GM19463 (cell line): Measurements from ENCODE around the gene ZFAND3.

Experiments
- ATAC-seq: cut with Tn5 transposase; IDR thresholded peaks from one replicate; pipeline ENCODE4 v1.9.1; 2021; ENCODE audit warnings: mild to moderate bottlenecking, moderate library complexity; ENCODE audit not compliant: unreplicated experiment

Gene ZFAND3

DNA sequence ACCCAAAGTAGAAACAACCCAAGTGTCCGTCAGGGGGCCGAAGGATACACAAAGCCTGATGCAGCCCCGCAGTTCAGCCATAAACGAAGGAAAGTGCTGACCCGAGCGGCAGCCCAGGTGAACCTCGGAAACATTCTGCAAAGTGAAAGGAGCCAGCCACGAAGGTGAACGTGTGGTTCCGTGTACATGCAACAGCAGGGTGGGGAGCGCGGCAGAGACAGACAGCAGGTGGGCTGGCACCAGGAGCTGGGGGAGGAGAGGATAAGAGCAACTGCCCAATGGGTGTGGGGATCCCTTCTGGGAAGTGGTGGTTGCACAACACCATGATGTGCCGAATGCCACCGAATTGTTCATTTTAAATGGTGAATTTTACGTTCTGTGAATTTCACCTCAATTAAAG, 341.8 kb downstream of the ZFAND3 start:
- ATAC-seq: no peak

DNA sequence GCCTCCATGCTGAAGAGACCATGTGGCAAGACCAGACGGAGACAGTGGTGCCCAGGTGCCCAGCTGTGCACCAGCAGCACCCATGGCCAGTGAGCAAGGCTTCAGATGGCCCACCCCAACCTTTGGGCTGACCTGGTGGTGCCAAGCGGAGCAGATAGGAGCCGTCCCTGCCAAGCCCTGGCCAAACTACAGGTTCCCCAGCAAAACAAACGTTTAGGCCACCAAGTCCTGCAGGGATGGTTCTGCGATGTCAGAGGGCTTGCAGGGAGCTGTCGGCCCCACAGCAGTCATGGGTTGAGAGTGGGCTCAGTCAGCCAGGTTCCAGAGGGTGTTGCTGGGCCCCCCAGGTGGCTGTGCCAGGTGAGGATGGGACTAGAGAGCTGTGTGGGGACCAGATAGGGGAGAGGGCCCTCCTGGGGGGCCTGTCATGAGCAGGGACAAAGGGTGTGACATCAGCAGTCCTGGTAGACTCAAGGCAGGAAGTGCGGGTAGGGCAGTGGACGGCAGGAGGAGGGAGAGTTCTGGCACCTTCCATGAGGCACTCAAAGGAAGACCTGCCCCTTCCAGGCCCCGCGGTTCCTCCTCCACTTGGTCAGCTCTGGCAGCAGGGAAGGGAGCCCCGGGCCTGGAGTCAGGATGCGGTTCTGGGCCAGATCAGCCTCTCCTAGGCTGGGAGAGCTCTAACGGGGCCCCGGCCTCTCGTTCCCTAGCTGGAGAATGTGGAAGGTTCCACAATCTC, 342.4 kb downstream of the ZFAND3 start:
- no peak for ATAC-seq

DNA sequence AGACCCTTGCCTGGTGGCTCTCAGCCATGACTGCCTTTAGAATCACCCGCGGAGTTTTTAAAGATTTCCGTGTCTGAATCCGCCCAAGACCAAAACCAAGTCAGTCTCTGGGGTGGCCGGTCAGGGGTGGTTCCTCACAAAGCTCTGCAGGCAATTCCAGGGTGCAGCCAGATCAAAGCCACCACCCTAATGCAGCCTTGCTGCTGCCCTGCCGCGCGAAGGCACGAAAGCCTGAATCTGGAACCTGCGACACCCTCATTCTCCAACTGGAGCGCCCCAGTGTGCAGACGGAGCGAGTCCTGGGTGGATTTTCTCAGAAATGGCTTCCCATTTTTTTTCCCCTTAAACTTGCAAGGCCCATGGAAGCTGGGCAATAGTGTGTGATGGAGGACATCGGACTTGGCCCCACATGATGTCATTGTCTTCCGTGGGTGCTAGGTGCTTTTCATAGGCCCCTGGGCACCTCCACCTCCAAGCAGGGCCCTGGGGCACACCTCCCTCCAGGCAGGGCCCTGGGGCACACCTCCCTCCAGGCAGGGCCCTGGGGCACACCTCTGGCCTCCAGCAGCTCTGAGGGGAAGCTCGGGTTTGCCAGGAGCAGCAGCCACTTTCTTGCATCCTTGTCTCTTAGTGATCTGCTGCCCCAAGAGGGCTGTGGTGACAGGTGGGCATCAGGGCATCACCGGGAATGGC, 343.1 kb downstream of the ZFAND3 start:
- no peak for ATAC-seq

DNA sequence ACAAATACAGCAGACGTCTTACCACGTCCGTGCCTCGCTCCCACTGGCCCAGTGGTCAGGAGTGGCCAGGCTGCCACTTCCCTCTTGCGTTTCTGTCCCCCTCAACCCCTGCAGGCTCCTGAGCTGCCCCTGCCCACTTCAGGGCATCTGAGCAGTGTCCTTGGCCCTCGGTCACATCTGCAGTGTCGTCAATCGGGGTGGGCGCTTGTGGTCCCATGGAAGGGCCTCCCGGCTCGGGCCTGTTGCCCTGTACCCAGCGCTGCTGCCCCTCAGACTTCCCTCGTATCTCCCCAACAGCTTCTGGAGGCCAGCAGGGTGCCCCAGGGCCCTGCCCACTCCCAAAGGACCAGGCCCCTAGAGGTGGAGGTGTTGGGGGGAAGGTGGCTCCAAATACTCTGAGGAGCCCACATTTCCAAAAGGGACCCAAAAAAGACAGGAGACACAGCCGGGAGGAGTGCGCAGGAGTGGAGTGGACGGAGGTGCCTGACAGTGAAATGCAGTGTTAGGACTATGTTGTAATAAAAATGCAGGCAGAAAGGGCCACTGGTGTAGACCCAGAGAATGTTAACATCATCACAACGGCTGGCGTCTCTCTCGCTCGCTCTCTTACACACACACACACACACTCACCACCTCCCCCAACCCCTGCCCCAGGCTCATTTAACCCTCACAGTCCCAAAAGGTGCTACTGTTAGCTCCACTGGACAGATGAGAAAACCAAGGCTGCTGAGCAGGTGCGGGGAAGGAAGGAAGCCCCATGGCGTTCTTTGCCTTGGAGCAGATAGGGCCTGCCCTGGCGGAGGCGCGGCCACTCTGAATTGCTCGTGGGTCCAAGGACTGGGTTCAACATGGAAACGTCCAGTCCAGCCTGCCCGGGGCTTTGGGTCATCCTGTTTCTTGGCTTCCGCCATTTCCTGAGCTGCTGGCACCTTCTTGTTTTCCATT, 343.9 kb downstream of the ZFAND3 start:
- no peak for ATAC-seq

DNA sequence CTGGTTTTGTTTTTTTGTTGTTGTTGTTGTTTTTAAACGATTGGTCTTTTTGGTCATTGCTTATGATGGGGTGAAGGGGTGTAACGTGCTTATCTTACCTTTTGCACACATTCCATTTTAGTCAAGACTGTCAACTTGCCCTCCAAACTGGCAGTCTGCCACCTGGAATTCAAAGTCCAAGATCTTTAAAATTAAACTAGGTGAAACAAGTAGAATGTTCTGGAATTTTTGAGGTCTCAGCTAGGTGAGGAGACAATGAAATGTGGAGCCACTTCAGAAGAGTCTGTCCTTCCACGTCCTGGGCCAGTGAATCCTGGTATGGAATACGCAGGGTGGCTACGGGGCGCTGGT, 344.6 kb downstream of the ZFAND3 start:
- no peak for ATAC-seq

DNA sequence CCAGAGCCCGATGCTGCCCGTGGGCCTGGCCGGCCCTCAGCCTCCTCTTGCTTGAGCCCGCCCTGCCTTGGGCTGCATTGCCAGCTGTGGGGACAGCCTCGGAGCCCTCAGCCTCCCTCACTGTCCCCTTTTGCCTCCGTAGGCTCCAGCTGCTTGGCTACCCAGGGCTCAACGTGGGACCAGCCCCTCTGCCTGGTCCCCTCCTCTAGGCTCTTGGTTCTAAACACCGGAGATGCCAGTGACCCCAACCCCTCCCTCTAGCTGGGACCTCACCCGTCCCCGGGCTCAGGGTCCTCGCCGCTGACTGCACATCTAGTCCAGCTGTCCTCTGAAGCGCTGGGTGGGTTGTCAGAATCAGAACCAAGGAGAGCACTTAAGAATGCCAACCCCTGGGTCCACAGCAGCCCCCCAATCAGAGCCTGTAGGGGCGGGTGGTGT, 345.2 kb downstream of the ZFAND3 start:
- ATAC-seq: no peak

DNA sequence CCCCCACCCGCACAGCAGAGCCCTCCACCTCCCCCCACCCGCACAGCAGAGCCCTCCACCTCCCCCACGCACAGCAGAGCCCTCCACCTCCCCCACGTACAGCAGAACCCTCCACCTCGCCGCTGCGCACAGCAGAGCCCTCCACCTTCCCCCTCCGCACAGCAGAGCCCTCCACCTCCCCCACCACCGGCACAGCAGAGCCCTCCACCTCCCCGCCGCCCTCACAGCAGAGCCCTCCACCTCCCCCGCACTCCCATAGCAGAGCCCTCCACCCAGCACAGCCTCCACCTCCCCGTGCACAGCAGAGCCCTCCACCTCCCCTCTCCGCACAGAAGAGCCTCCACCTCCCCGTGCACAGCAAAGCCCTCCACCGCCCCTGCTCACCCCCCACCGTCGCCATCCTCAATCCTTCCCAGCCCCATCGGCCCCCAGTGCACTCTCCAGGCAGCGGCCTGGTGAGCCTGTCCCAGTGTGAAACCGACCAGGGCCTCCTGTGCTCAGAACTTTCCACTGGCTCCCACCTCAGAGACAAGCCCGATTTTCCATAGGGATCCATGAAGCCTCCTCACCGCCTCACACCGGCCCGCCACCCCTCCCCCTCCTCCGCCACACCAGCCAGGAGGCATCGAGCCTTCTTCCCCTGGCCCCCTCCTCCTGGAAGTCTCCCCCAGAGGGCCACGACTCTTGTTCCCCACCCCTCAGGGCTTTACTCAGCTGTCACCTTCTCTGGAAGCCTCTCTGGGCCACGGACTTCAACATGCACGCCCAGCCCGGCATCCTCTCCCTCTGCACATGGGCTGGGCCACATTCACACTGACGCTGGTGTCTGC, 347.1 kb downstream of the ZFAND3 start:
- no peak for ATAC-seq

DNA sequence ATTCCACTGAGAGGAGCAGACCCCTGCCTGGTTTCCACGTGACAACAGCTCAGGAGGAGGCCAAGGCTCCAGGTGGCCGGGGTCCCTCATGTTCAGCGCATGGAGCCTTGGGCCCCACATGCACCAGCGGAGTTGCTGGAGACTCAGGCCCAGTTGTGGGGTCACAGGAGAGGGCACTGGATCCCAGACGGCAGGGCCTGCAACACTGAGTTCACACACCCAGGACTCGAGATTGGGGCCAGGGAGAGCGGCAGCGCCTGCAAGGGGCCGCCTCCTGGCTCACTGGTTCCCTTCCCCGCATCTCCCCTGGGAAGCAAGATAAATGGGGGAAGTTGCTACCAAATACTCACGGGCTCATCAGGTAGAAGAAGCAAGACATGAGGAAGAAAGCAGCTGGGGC, 348.1 kb downstream of the ZFAND3 start:
- no peak for ATAC-seq

DNA sequence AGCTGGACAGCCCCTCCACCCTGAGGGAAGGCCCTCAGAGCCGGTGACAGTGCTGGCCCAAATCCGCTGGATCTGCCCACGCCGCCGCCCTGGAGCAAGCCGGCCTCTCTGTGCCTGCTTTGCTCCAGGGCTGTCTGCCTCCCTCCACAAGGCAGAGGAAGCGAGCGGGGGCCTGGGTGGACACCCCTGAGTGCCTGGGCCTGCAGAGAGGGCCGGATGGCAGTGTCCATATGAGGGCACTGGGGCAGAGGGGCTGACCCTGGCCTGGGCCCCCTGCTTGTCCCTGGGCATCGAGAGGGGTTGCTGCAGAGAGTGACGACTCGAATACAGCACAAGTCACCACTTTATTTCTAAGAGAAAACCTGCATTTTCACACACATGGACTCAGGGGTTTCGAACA, 348.6 kb downstream of the ZFAND3 start:
- ATAC-seq: no peak

DNA sequence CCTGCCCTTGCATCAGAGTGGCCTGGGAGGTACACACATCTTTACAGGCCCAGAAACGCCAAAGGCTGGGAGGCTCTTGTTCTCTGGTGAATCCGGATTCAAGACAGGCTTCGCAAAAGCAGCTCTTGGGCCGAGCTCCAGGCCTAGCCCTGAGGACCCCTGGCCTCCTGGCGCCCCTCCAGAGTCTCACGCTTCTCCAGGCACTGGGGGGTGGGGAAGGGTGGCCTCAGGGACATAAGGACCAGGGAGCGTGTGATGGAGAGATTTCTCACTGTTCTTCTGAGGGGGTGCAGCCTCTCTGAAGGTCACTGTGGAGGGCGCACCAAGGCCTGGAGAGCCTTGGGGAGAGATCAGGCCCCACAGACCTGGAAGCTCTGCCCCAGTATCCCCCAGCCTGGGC, 349.2 kb downstream of the ZFAND3 start:
- no peak for ATAC-seq

DNA sequence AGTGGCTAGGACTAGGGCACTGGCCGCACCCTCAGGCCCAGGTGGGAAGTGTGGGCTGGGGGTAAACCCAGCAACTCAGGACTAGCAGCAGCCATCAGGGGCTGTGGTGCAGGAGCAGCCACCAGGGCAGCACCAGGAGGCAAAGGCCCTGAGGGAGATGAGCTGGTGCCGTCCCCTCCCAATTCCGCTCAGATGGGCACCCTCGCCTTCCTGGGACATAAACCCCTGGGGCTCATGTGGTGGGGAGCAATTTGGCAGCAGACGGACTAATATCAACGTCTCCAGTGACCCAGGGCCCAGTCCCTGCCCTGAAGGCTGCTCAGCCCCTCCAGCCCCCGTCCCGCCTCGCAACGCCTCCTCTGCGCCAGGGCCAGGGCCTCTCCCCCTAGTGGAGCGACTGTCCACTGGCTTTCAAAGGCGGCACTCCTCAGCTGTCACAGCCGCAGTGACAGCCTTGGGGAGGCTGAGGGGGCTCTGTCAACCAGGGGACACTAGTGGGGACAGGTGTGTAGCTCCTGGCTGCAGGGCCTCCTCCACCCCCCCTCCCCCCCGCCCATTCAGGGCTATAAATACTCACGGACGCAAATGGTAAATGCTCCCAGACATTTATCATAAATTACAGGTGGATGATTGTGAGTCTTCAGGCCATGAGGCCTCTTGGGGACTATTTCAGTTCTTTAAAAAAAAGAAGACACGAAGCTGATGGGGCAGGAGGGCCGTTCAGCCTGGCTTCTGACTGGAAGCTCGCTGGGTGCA, 349.9 kb downstream of the ZFAND3 start:
- ATAC-seq: no peak

DNA sequence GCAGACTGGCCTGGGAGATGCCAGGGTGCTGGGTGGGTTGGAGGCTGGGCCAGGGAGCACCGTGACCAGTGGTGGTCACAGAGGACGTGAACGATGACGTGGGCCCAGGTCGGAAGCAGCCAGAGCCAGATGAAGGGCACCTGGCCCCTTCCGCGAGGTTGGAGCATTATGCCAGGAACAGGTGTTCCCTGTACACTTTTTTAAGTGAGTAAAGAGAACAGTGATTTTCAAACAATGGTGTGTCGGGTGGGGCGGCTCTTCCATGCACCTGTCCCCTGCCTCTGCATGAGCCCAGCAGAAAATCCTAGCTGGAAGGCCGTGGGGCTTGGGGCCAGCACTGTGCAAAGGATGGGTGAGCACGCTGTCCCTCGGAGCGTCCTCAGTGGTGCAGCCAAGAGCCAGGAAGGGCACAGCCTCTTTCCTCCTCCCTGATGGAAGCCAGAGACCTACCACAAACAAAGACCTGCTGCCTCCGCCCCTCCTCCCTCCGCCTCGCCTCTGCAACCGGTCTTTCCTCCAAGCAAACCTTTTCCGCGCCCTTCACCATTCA, 350.5 kb downstream of the ZFAND3 start:
- no peak for ATAC-seq

DNA sequence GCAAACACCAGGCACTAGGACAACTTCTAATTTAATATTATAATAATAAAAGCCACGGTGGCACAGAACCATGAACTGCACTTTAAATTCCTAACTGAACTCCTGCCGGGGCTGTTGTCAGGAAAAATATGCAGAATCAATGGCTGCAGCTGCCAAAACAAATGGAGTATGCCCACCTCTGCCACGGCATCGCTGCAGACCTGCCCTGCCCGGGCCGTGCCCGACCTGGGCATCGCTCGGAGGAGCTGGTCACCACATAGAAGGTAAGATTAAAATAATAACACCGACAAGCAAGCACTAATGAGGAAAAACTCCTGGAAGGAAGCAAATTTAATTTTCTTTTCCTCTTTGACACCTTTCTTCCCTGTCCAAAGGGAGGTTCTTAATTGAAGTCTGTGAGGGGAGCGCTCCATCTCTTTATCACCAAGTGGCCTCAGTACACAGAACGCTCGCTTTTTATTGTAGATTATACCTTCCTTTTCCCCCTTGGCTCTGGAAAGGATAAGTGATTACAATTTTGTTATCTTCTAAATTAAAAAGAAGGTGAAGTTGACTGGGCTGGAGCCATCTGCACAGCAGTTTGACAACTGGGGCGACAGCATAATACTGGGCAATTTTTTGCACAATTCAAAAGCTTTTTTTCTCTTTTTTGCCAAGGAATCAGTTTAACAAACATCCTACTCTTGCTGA, 351.3 kb downstream of the ZFAND3 start:
- ATAC-seq: no peak

DNA sequence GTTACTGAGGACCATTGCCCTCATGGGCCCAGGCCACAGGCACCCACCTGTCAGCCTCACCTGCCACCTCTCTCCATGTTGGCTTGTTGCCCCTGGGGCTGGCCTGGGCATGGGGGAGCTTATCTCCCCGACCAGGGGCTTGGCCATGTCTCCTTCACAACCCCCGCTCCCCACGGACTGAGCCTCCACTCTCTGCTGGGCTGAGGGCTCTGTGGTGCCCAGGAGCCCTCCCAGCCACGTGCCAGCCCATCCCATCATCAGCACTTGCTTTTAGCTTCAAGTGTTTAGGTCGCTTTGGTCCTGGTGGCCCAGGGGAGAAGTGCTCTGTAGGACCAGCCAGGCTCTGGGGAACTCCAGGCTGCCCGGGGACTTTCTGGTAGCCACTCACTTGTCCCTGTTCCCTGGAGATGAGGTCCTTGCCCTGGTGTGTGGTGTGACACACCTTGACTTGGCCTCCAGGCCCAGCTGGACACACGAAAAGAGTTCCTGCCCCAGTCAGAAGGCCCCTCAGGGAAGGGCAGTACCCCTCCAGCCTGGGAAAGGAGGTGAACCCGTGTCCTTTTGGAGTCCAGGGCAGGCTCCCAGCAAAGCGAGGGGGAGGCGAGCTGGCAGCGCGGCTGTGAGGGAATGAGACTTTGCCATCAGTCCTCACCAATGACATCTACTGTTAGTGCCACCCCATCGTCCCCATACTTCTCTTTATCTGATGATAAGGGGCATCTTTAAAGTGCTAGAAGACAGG, 352.6 kb downstream of the ZFAND3 start:
- no peak for ATAC-seq

DNA sequence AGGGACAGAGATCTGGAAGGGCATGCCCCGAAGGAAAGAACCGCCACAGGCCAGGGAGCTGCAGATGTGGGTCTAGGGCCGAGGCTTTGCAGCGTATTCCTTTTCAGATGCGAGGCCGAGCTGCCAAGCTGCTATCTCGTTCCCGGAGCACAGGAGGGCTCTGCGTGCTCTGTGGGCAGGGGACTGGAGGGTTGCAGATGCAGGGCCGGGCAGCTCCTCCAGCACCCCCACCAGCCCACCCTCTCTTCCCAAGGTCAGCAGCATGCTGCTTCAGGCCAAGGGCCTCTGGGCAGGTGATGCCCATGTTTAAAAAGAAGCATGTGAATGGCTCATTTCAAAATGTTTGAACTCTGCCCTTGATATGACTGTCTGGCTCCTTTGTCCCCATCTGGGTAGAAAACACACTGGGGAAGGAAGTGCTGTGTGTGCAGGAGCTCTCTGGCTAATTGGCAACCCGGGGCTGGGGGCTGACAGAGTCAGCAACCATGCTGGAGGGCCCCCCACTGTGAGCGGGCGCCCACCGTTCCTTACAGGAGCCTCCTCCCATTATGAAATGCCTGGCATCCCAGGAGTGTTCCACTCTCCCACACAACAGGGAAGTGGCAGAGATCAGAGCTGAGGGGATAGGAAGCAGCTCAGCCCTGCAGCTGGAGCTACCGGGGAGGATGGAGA, 353.3 kb downstream of the ZFAND3 start:
- ATAC-seq: no peak

DNA sequence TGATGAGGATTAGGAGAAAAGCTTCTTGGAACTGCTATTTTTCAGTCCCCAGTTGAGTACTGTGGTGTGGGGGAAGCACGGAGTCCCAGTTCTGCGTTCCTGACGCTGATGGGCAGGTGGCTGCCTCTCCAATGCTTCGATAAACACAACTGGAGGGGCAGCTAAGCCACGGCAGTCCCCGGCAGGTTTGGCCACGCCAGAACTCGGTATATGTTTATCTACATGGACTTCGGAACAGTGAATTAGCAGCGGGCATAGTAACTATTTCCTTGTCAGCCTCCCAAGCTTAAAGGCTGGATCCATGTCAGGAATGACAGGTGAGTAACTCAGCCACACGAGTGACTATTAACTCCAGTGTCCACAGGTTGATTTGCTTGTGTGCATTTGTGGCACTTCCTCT, 354.4 kb downstream of the ZFAND3 start:
- no peak for ATAC-seq

DNA sequence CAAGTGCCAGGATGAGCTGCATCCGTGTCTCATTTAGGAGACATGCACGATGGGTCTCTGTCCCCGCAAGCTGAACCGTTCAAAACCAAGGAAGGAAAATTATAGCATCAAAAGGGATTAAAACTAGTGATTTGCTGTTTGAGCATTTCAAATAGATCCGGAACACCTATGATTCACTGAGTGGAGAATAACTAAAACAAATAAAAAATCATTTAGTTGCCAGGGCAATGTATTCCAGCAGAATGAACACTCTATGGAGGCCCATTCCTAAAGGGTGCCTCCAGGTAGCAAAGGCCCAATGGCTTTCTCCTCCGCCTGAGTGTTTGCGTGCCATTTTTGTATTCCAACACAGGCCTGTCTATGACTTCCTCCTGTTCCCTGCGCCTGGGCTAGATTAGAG, 354.8 kb downstream of the ZFAND3 start:
- no peak for ATAC-seq
